Fibroblast of peridontal ligament (primary cell): Measurements from ENCODE around the gene TMCO4.
A peak's percentile ranks its signal among the peaks of the same experiment; 100 is the strongest.
"Not testable (repeated sequence)": the region's sequence is repeated elsewhere in the genome, so short reads cannot be mapped to it uniquely, and the experiment has no call there.

ENCODE experiments used
- DNase-seq: peaks from one replicate; pipeline ENCODE4 v3.0.0-alpha.2; 2010; ENCODE audit errors: extremely low read depth

The TMCO4 gene

GRCh38 chr1:19799230-19800075 lies at the start of gene TMCO4:
TSS of gene TMCO4 (minus strand) at chr1:19799916. CDS start at chr1:19780758, 19,158 bp downstream.
- DNase-seq = peak; percentile 42

GRCh38 chr1:19849307-19849706 lies 49.6 kb upstream of the TMCO4 start:
- not testable (repeated sequence) for DNase-seq

- DNase-seq = not testable (repeated sequence)
These were observed 47.6 kb upstream of the TMCO4 start for GRCh38 chr1:19847334-19847733.

GRCh38 chr1:19846338-19846737 lies 46.6 kb upstream of the TMCO4 start:
- DNase-seq = no peak

GRCh38 chr1:19845555-19845954 lies 45.8 kb upstream of the TMCO4 start:
- DNase-seq = no peak

GRCh38 chr1:19844731-19845495 lies 45.2 kb upstream of the TMCO4 start:
- DNase-seq = no peak

GRCh38 chr1:19840228-19840627 lies 40.5 kb upstream of the TMCO4 start:
- no peak for DNase-seq

- no peak for DNase-seq
These were observed 38.1 kb upstream of the TMCO4 start for GRCh38 chr1:19837866-19838265.

- no peak for DNase-seq
These were observed 35.9 kb upstream of the TMCO4 start for GRCh38 chr1:19835578-19835977.

GRCh38 chr1:19831441-19831840 lies 31.7 kb upstream of the TMCO4 start:
- DNase-seq = no peak

- no peak for DNase-seq
These were observed 28.8 kb upstream of the TMCO4 start for GRCh38 chr1:19828546-19828945.

- no peak for DNase-seq
These were observed 25.6 kb upstream of the TMCO4 start for GRCh38 chr1:19825298-19825697.

- DNase-seq = no peak
These were observed 24.8 kb upstream of the TMCO4 start for GRCh38 chr1:19824541-19824940.

GRCh38 chr1:19824036-19824435 lies 24.3 kb upstream of the TMCO4 start:
- no peak for DNase-seq

GRCh38 chr1:19819701-19820100 lies 20.0 kb upstream of the TMCO4 start:
- no peak for DNase-seq

- DNase-seq = no peak
These were observed 18.6 kb upstream of the TMCO4 start for GRCh38 chr1:19818324-19818723.

GRCh38 chr1:19817160-19817559 lies 17.4 kb upstream of the TMCO4 start:
- no peak for DNase-seq

GRCh38 chr1:19816737-19817086 lies 17.0 kb upstream of the TMCO4 start:
- DNase-seq = not testable (repeated sequence)

- no peak for DNase-seq
These were observed 16.4 kb upstream of the TMCO4 start for GRCh38 chr1:19815801-19816736.

GRCh38 chr1:19814681-19815503 lies 15.2 kb upstream of the TMCO4 start, which contains the start of gene RNF186:
TSS of gene RNF186 (minus strand) at chr1:19815283. CDS start at chr1:19815101, 182 bp downstream.
- no peak for DNase-seq

GRCh38 chr1:19814244-19814661 lies 14.5 kb upstream of the TMCO4 start:
- no peak for DNase-seq
